IPS-15b (cell line): Measurements from ENCODE around the gene PSMD14.

Experiments used
- H3K27me3 ChIP-seq: one replicate; pipeline ENCODE4 v1.6.1; 2013; ENCODE audit warnings: low read length; ENCODE audit not compliant: control insufficient read depth, insufficient read depth
- H3K36me3 ChIP-seq: one replicate; pipeline ENCODE4 v1.6.1; 2013; ENCODE audit warnings: low read length; ENCODE audit not compliant: control insufficient read depth, insufficient read depth
- H3K4me1 ChIP-seq: one replicate; pipeline ENCODE4 v1.6.1; 2013; ENCODE audit warnings: mild to moderate bottlenecking, low read length; ENCODE audit not compliant: control insufficient read depth, insufficient read depth
- H3K4me3 ChIP-seq: one replicate; pipeline ENCODE4 v1.5.1; 2013; ENCODE audit warnings: low read depth, low read length
- H3K9ac ChIP-seq: one replicate; pipeline ENCODE4 v1.6.1; 2013; ENCODE audit warnings: low read depth, mild to moderate bottlenecking, low read length
- H3K9me3 ChIP-seq: one replicate; pipeline ENCODE4 v1.6.1; 2013; ENCODE audit warnings: mild to moderate bottlenecking, low read length; ENCODE audit not compliant: control insufficient read depth, insufficient read depth

Gene PSMD14

GRCh38 chr2:161423421-161424393 is 115.5 kb downstream of the PSMD14 start:
- Histone ChIP-seq H3K27me3 (peaks cover 100% of the 10 kb centered on the region), H3K4me1 (no peaks in the 10 kb centered on the region), H3K9ac (no peak overlapping the region), H3K36me3 (no peaks in the 10 kb centered on the region), H3K4me3 (peak overlapping the region; percentile 50), H3K9me3 (no peaks in the 10 kb centered on the region)

GRCh38 chr2:161424394-161424769 is 116.2 kb downstream of the PSMD14 start:
- H3K9ac ChIP-seq: no peak overlapping the region
- peak overlapping the region; percentile 50 for H3K4me3 ChIP-seq
- peaks cover 100% of the 10 kb centered on the region for H3K27me3 ChIP-seq
- no peaks in the 10 kb centered on the region for H3K36me3 ChIP-seq
- H3K9me3 ChIP-seq: no peaks in the 10 kb centered on the region
- no peaks in the 10 kb centered on the region for H3K4me1 ChIP-seq

GRCh38 chr2:161424891-161425727 is 116.9 kb downstream of the PSMD14 start:
- H3K27me3 ChIP-seq: peaks cover 100% of the 10 kb centered on the region
- no peaks in the 10 kb centered on the region for H3K4me1 ChIP-seq
- no peaks in the 10 kb centered on the region for H3K9me3 ChIP-seq
- no peaks in the 10 kb centered on the region for H3K36me3 ChIP-seq
- no peak overlapping the region for H3K9ac ChIP-seq
- H3K4me3 ChIP-seq: no peak overlapping the region

GRCh38 chr2:161425728-161426454 is 117.7 kb downstream of the PSMD14 start:
- Histone ChIP-seq H3K9ac (no peak overlapping the region), H3K4me3 (no peak overlapping the region), H3K9me3 (no peaks in the 10 kb centered on the region), H3K4me1 (no peaks in the 10 kb centered on the region), H3K36me3 (no peaks in the 10 kb centered on the region), H3K27me3 (peaks cover 100% of the 10 kb centered on the region)

DNA sequence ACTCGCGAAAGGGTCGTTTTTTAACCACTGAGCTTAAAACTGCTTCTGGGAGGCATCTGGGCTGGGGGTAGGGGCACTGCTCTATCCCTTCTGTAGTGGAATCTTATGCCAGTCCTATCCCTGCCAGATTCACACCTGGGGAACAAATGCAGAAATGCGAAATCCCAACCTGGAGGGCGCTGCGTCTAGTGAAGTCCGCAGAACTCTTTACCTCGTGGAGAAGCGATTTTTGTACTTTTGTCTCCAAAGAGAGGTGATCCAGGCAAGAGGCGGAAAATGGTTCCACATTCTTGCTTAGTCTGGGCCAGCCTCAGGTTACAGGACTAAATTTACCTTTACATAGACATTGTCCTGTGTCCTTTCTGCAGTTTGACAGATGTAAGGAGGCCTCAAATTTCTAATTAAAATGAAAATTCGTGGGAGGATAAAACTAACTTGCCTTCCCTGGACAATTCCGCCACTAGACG is 118.3 kb downstream of the PSMD14 start:
- H3K27me3 ChIP-seq: peaks cover 94% of the 10 kb centered on the region
- H3K9ac ChIP-seq: no peak overlapping the region
- no peaks in the 10 kb centered on the region for H3K4me1 ChIP-seq
- peak overlapping the region; percentile 32 for H3K4me3 ChIP-seq
- no peaks in the 10 kb centered on the region for H3K36me3 ChIP-seq
- H3K9me3 ChIP-seq: no peaks in the 10 kb centered on the region

DNA sequence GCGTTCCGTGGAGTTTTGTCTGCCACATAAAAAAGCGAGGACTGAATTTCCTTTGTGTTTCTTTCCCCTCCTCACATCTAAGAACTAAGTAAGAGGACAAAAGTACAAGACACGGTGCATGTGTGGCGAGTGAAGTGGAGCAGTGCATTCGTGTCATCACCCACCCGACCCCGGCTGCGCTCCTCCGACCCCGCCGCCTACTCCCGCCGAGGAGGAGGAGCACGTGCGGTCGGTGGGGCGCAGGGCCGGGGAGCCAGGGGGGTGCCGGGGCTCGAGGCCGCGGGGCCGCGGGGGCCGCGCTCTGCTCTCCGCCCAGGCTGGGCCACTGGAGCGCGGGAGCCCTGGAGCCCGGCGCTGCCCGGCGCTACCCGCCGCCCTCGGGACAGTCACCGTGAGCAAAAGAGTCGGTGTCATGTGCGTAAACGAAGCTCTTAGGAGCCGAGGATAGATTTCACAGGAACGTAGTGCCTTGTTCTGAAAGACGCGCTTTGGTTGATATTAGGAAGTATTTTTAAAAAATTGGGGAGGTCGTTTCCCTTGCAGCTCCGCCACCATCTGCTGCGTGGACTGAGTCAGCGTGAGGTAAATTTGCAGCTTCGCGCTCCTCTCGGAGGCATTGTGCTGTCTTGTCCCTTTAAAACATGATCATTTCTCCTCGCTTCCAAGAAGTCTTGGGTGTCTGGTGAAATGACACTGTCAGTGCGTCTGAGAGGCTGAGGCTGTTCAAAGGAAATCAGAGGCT is 118.9 kb downstream of the PSMD14 start:
- Histone ChIP-seq H3K9ac (no peak overlapping the region), H3K9me3 (no peaks in the 10 kb centered on the region), H3K36me3 (no peaks in the 10 kb centered on the region), H3K27me3 (peaks cover 93% of the 10 kb centered on the region), H3K4me3 (peak overlapping the region; percentile 32), H3K4me1 (no peaks in the 10 kb centered on the region)

DNA sequence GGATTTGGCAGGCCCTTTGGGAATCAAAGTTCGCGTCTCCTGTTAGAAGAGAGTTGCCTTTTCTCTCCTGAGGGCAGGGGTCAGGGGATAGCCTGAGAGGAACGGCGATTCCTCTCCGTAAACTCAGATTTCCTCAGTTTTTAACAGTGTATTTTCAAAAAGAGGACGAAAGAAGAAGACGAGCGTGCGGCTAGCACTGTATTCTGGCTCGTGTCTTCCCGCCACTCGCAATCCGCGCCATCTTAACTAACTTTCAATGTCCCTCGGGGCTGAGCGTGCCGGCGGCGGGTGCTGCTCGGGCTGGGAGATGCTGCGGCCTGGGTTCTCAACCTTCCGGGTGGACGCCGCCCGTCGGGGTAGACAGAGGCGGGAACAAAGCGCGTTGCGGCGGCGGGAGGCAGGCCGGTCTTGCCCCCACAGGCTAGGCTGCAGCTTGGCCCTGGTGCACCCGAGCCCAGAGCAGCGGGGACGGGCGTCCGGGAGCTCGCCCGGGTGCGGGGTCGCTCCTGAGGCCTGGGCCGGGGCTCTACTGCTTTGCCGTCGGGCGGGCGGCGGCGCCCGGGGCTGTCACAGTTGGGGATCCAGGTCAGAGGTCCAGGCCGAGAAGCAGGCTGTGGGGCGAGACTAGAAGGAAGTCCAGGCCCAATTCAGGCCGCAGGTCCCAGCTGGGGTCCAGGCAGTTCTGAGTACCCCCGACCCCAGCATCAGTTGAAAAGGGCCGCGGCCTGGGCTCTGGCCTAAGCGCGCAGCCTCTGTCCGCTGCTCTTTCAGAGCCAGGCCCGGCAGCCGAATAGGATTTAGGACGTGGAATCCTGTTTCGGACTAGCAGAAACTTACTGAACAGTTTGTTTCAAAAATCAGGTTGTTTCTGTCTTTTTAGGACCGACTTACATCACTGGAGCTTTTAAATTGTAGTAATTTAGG is 119.7 kb downstream of the PSMD14 start:
- Histone ChIP-seq H3K4me3 (peak overlapping the region; percentile 32), H3K27me3 (peaks cover 90% of the 10 kb centered on the region), H3K9me3 (no peaks in the 10 kb centered on the region), H3K9ac (no peak overlapping the region), H3K36me3 (no peaks in the 10 kb centered on the region), H3K4me1 (no peaks in the 10 kb centered on the region)

DNA sequence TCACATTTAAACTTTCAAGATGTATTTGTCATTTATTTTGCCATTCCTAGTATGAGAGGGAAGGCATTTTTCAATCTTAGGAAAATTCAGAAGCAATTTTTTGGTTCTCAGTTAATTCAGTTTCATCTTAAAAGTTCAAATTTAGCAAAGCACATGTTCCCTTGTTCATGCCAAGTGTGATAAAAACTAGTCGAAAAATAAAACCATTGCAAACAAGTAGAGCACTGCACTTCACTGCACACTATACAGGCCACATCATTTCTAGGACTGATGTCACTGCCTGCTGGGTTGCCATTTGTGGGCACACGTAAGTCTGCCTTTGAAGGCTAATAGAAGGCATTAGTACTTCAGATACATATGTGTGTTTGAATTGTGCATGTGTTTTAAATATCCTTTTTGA is 122.2 kb downstream of the PSMD14 start:
- no peaks in the 10 kb centered on the region for H3K36me3 ChIP-seq
- no peak overlapping the region for H3K9ac ChIP-seq
- H3K4me1 ChIP-seq: no peaks in the 10 kb centered on the region
- H3K27me3 ChIP-seq: peaks cover 66% of the 10 kb centered on the region
- H3K9me3 ChIP-seq: no peaks in the 10 kb centered on the region
- H3K4me3 ChIP-seq: no peak overlapping the region

DNA sequence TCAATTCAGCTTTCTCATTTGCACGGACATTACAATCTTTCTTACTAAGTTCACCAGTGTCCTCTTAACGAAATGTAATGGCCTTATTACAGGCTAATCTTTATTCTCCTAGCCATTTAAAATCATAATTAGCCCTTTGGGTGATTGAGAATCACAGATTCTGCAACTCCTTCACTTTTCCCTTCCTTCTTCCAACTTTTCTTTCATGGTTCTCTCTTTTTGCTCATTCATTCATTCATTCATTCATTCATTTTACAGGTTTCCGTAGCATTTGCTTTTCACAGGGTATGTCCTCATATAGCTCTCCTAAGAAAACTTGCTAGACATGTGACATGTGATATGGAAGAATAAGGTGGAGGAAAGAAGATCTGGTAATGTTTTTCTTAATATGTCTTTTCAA is 123.9 kb downstream of the PSMD14 start:
- H3K9me3 ChIP-seq: no peaks in the 10 kb centered on the region
- no peaks in the 10 kb centered on the region for H3K4me1 ChIP-seq
- peaks cover 48% of the 10 kb centered on the region for H3K27me3 ChIP-seq
- H3K36me3 ChIP-seq: no peaks in the 10 kb centered on the region
- no peak overlapping the region for H3K4me3 ChIP-seq
- no peak overlapping the region for H3K9ac ChIP-seq

DNA sequence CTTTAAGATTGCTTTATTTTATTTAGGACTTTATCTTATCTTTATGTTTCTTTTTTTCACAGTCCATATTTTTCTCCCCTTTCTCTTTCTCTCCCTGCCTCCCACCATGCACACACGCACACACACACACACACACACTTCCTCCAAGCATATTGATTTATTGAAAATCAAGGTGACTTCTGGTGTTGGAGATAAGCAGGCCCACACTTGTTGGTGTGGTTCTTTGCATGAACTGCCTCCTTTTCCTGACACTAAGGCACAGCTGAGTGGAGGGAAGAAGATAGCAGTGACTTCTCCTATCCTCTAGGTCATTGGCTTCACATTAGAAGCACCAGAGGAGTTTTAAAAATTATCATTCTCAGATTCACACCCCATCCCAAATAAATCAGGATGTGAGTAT is 125.9 kb downstream of the PSMD14 start:
- Histone ChIP-seq H3K9ac (no peak overlapping the region), H3K9me3 (no peaks in the 10 kb centered on the region), H3K4me3 (no peak overlapping the region), H3K36me3 (no peaks in the 10 kb centered on the region), H3K4me1 (no peaks in the 10 kb centered on the region), H3K27me3 (peaks cover 28% of the 10 kb centered on the region)
